K562 (cell line): ENCODE data around the gene VARS1. TPM values are rescaled to one million over a fixed set of nuclear protein-coding genes. Genes with fewer than 3 reads are reported as not detected.

ENCODE experiments used
- ATF7 ChIP-seq: fragments of 450-650 bp; IDR thresholded peaks from 2 replicates; pipeline ENCODE4 v1.7.1; 2014; ENCODE audit warnings: mild to moderate bottlenecking, moderate library complexity
- CREBBP ChIP-seq: IDR thresholded peaks from one replicate; pipeline ENCODE4 v1.6.1; 2012; ENCODE audit warnings: low read depth, mild to moderate bottlenecking, control low read depth, inconsistent platforms, low read length
- FUS ChIP-seq: fragments of 200-400 bp; formaldehyde crosslinking; optimal IDR thresholded peaks from 2 replicates; pipeline ENCODE3; 2017; ENCODE audit warnings: low read depth, low read length
- NFATC3 ChIP-seq: fragments of 450-650 bp; IDR thresholded peaks from 2 replicates; pipeline ENCODE4 v1.6.1; 2017; ENCODE audit warnings: mild to moderate bottlenecking
- NFIC ChIP-seq: fragments of 450-650 bp; IDR thresholded peaks from 2 replicates; pipeline ENCODE4 v1.6.1; 2017; ENCODE audit warnings: mild to moderate bottlenecking, inconsistent platforms
- SAFB2 ChIP-seq: fragments of 200-400 bp; formaldehyde crosslinking; IDR thresholded peaks from 2 replicates; pipeline ENCODE4 v1.6.1; 2018; ENCODE audit warnings: borderline replicate concordance, low read length, low read depth, moderate library complexity; ENCODE audit not compliant: severe bottlenecking
- ZNF551 ChIP-seq: fragments of 250-450 bp; sonication (Bioruptor Pico); IDR thresholded peaks from 2 replicates; pipeline ENCODE4 v1.5.0; 2021; ENCODE audit warnings: mild to moderate bottlenecking, moderate library complexity
- ZNF764 ChIP-seq: fragments of 250-450 bp; sonication (Bioruptor Pico); IDR thresholded peaks from 2 replicates; pipeline ENCODE4 v1.4.0; 2020; ENCODE audit warnings: low read depth, mild to moderate bottlenecking, moderate library complexity
- polyA plus RNA-seq, 8 experiments: library from polyadenylated mRNA; depleted of rRNA in 4 of 8; stranded (reverse) in 5 of 8; unstranded in 3 of 8; fragments of >200 nt; fragmentation: Nextera tagmentation in 2 of 8; fragmentation: Illumina TruSeq in 1 of 8; extraction: Ambion mirVana in 2 of 8; extraction: Trizol in 1 of 8; gene quantifications; 2 replicates each; pipeline versions ENCODE4 v1.2.1 to v1.2.3, GENCODE V29; 2011 to 2014; ENCODE audit warnings: inconsistent platforms in 1 of 8, missing spikeins in 1 of 8
- total RNA-seq, 7 experiments: library from RNA; depleted of rRNA in 6 of 7; stranded (reverse); fragments of >200 nt in 6 of 7; fragmentation: Illumina TruSeq in 2 of 7; extraction: Trizol in 2 of 7; gene quantifications; 2 replicates each; pipeline versions ENCODE4 v1.2.1 to v1.2.3, GENCODE V29; 2011 to 2021; ENCODE audit warnings: low replicate concordance in 1 of 7
- TF ChIP-seq, protein P1 (sequence below), 2 experiments: fragments of 450-650 bp; formaldehyde crosslinking in 1 of 2; IDR thresholded peaks; 2 replicates each; pipeline versions ENCODE4 v1.4.0 to v1.6.1; 2014 to 2020; ENCODE audit warnings: mild to moderate bottlenecking in 2 of 2, borderline replicate concordance in 1 of 2, low read depth in 1 of 2
- TF ChIP-seq, protein P2 (sequence below): fragments of 250-450 bp; sonication (Bioruptor Pico); IDR thresholded peaks from 2 replicates; pipeline ENCODE4 v1.4.0; 2020
- TF ChIP-seq, protein P3 (sequence below): fragments of 250-450 bp; sonication (Bioruptor Pico); IDR thresholded peaks from 2 replicates; pipeline ENCODE4 v1.5.0; 2020; ENCODE audit warnings: mild to moderate bottlenecking, borderline replicate concordance

The VARS1 gene
- total and polyA plus RNA-seq, 9 of the 15 experiments (the other 6 are each of a cell fraction or from before 2014, with no cell fraction given): 2.9 to 488 (median 130) TPM

DNA sequence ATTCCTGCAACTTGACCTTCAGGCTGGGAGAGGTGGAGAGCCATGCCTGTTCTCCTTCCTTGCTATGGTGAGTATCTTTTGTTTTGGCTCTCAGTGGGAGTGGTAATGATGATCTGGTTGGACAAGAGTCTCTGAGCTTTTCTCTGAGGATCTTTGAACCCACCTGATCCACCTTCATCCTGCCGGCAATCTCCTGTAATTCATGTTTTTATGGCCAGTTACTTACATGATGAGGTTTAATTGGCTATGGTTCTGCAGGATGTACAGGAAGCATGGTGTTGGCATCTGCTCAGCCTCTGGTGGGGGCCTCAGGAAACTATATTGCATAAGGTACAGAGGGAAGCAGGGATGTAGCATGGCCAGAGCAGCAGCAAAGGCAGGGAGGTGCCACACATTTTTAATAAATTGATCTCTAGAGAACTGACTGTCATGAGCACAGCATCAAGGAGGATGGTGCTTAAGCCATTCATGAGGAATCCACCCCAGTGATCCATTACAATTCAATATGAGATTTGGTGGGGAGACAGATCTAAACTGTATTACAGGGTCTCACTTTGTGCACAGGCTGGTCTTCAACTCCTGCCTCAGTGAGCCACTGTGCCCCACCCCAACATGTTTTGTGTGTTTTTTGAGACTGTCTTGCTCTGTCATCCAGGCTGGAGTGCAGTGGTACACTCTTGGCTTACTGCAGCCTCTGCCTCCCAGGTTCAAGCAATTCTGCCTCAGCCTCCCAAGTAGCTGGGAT, 42.0 kb upstream of the VARS1 start (continued):
- TF ChIP-seq, protein P1, sequence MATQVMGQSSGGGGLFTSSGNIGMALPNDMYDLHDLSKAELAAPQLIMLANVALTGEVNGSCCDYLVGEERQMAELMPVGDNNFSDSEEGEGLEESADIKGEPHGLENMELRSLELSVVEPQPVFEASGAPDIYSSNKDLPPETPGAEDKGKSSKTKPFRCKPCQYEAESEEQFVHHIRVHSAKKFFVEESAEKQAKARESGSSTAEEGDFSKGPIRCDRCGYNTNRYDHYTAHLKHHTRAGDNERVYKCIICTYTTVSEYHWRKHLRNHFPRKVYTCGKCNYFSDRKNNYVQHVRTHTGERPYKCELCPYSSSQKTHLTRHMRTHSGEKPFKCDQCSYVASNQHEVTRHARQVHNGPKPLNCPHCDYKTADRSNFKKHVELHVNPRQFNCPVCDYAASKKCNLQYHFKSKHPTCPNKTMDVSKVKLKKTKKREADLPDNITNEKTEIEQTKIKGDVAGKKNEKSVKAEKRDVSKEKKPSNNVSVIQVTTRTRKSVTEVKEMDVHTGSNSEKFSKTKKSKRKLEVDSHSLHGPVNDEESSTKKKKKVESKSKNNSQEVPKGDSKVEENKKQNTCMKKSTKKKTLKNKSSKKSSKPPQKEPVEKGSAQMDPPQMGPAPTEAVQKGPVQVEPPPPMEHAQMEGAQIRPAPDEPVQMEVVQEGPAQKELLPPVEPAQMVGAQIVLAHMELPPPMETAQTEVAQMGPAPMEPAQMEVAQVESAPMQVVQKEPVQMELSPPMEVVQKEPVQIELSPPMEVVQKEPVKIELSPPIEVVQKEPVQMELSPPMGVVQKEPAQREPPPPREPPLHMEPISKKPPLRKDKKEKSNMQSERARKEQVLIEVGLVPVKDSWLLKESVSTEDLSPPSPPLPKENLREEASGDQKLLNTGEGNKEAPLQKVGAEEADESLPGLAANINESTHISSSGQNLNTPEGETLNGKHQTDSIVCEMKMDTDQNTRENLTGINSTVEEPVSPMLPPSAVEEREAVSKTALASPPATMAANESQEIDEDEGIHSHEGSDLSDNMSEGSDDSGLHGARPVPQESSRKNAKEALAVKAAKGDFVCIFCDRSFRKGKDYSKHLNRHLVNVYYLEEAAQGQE (IDR thresholded peaks at IDR 0.05; ENCODE audit: borderline replicate concordance): no peak
- TF ChIP-seq, protein P1 (CRISPR knock-in tag; IDR thresholded peaks at IDR 0.05; ENCODE audit: low read depth): no peak
- TF ChIP-seq SAFB2: no peak
- no peak for TF ChIP-seq NFATC3
- no peak for TF ChIP-seq CREBBP
- TF ChIP-seq, protein P2, sequence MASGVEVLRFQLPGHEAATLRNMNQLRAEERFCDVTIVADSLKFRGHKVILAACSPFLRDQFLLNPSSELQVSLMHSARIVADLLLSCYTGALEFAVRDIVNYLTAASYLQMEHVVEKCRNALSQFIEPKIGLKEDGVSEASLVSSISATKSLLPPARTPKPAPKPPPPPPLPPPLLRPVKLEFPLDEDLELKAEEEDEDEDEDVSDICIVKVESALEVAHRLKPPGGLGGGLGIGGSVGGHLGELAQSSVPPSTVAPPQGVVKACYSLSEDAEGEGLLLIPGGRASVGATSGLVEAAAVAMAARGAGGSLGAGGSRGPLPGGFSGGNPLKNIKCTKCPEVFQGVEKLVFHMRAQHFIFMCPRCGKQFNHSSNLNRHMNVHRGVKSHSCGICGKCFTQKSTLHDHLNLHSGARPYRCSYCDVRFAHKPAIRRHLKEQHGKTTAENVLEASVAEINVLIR: no peak
- TF ChIP-seq NFIC: no peak
- no peak for TF ChIP-seq ATF7
- TF ChIP-seq, protein P3, sequence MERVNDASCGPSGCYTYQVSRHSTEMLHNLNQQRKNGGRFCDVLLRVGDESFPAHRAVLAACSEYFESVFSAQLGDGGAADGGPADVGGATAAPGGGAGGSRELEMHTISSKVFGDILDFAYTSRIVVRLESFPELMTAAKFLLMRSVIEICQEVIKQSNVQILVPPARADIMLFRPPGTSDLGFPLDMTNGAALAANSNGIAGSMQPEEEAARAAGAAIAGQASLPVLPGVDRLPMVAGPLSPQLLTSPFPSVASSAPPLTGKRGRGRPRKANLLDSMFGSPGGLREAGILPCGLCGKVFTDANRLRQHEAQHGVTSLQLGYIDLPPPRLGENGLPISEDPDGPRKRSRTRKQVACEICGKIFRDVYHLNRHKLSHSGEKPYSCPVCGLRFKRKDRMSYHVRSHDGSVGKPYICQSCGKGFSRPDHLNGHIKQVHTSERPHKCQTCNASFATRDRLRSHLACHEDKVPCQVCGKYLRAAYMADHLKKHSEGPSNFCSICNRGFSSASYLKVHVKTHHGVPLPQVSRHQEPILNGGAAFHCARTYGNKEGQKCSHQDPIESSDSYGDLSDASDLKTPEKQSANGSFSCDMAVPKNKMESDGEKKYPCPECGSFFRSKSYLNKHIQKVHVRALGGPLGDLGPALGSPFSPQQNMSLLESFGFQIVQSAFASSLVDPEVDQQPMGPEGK (CRISPR knock-in tag): no peak
- TF ChIP-seq FUS: no peak
- TF ChIP-seq ZNF551 (CRISPR knock-in tag): no peak
- no peak for TF ChIP-seq ZNF764 (CRISPR knock-in tag)
